NT2/D1 (cell line): ENCODE data around the gene ANKRD12.

Experiments used
- DNase-seq: peaks from one replicate; pipeline ENCODE4 v3.0.0-alpha.2; 2011; ENCODE audit warnings: low read depth, low spot score
- H3K27me3 ChIP-seq: 2 replicates; pipeline ENCODE4 v1.6.0; 2011; ENCODE audit warnings: mild to moderate bottlenecking; ENCODE audit not compliant: insufficient read length, insufficient read depth
- H3K36me3 ChIP-seq: 2 replicates; pipeline ENCODE4 v1.6.1; 2011; ENCODE audit warnings: mild to moderate bottlenecking, low read length, mixed read lengths; ENCODE audit not compliant: insufficient read depth, insufficient read length
- H3K4me1 ChIP-seq: 2 replicates; pipeline ENCODE4 v1.5.1; 2011; ENCODE audit not compliant: insufficient read depth, insufficient read length
- H3K4me3 ChIP-seq: 2 replicates; pipeline ENCODE4 v1.5.1; 2011; ENCODE audit warnings: low read depth; ENCODE audit not compliant: insufficient read length
- H3K9ac ChIP-seq: 2 replicates; pipeline ENCODE4 v1.6.0; 2011; ENCODE audit warnings: low read depth; ENCODE audit not compliant: insufficient read length
- H3K9me3 ChIP-seq: 2 replicates; pipeline ENCODE4 v1.5.1; 2011; ENCODE audit warnings: mild to moderate bottlenecking, low read length; ENCODE audit not compliant: insufficient read depth
- SUZ12 ChIP-seq: IDR thresholded peaks from 2 replicates; pipeline ENCODE4 v1.6.1; 2011; ENCODE audit not compliant: insufficient read length, insufficient read depth; ENCODE audit errors: extremely low read depth
- YY1 ChIP-seq: IDR thresholded peaks from 2 replicates; pipeline ENCODE4 v1.6.1; 2011; ENCODE audit not compliant: insufficient read length, insufficient read depth
- ZNF274 ChIP-seq: IDR thresholded peaks from 2 replicates; pipeline ENCODE4 v1.6.1; 2011; ENCODE audit warnings: mild to moderate bottlenecking, low read depth, low read length

Gene ANKRD12

DNA sequence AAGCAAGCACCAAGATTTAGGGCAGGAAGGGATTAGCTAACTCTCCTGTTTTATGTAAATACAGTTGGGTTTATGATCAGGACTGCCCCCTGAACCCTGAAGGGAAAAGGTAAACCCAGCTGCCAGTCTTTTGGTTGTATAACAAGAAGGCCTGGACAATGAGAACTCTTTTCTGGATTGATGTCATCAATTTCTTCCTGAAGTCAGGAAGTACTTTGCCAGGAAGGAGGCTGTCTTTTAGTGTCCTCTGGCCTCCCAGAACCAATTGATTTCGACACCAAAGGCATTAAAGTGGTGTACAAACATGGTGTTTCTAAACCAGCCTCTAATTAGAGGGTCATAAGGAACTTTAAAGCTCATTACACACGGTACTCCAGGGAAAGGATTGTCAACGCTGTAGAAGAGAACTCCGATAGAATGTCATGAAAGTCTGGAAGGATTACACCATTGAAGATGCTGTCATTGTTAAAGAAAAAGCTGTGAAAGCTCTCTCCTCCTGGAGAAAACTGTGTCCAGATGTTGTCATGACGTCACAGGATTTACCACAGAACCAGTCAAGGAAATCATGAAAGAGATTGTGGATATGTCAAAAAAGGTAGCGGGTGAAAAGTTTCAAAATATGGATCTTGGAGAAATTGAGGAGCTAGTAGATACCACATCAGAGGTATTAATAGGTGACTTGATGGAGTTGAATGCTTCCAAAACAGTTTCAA is 78.8 kb downstream of the ANKRD12 start:
- Histone ChIP-seq H3K36me3 (peaks cover 18% of the 10 kb centered on the region), H3K27me3 (no peaks in the 10 kb centered on the region), H3K9me3 (no peaks in the 10 kb centered on the region), H3K4me3 (no peak overlapping the region), H3K4me1 (no peaks in the 10 kb centered on the region), H3K9ac (no peak overlapping the region)
- TF ChIP-seq ZNF274 (no peak), YY1 (no peak), SUZ12 (no peak)
- no peak for DNase-seq

DNA sequence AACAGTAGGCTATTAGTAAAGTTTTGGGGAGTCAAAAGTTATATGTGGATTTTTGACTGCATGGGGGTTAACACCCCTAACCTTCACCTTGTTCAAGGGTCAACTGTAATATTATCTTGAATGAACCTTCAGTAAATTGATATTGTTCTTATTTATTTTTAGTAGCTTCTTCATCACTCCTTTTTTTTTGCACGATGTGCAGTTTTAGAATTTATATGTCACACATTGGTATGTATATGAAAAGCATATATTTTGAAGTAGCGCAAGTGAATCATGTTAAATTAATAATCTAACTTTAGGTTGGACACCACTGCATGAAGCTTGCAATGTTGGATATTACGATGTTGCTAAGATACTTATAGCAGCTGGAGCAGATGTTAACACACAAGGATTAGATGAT is 79.9 kb downstream of the ANKRD12 start:
- H3K9ac ChIP-seq: no peak overlapping the region
- no peaks in the 10 kb centered on the region for H3K9me3 ChIP-seq
- peaks cover 17% of the 10 kb centered on the region for H3K36me3 ChIP-seq
- no peak for DNase-seq
- no peak overlapping the region for H3K4me3 ChIP-seq
- TF ChIP-seq ZNF274: no peak
- TF ChIP-seq SUZ12: no peak
- no peak for TF ChIP-seq YY1
- H3K4me1 ChIP-seq: no peaks in the 10 kb centered on the region
- no peaks in the 10 kb centered on the region for H3K27me3 ChIP-seq

DNA sequence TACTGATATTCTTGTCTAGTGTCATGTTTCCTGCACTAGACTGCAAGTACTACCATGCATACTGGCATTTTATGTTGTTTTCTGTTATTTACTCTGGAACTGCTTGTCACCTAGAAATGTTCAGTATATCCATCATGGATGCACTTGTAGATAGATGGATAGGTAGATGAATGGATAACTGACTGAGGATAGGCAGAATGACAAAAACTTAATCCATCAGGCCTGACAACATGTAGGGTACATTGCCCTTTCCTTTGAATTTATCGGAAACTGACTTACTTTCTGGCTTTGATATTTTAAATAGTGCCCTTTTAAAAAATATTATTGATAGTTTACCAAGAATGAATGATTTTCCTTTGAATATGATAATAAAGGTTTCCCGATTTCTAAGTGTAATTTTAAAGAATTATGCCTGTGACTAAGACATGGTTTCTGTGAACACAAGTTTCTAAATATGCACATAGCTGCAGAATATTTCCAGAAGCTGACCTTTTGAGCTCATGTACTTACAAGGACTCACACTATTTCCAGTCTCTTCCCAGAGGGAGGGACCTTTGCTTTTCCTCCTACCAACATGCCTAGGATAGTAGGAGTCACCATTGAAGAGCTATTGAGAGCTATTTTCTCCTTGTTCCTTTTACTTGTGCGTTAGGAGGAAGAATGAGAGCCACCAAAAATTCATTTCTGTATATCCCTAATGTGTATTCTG is 81.3 kb downstream of the ANKRD12 start:
- no peak for TF ChIP-seq SUZ12
- no peak for TF ChIP-seq ZNF274
- no peak for TF ChIP-seq YY1
- no peak overlapping the region for H3K9ac ChIP-seq
- no peak for DNase-seq
- H3K36me3 ChIP-seq: peaks cover 16% of the 10 kb centered on the region
- no peaks in the 10 kb centered on the region for H3K4me1 ChIP-seq
- no peaks in the 10 kb centered on the region for H3K27me3 ChIP-seq
- no peaks in the 10 kb centered on the region for H3K9me3 ChIP-seq
- H3K4me3 ChIP-seq: no peak overlapping the region

DNA sequence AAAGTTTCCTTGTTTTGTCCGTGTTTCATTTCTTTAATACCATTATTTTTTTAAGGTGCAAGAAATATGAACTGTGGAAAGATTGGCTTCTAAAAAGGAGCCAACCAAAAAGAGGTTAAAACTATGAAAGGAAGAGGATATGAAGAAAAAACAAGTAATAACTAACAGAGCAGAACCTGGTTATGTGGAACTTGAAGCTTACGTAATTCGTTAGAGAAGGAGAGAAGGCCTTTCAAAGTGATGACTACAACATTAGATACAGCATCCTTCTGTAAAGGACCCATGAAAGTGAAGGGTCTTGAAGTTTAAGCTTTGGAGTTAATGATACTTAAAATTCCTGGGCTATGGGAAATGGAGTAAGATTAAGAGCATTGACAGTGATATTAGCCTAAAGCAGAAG is 84.5 kb downstream of the ANKRD12 start:
- Histone ChIP-seq H3K4me3 (no peak overlapping the region), H3K9me3 (no peaks in the 10 kb centered on the region), H3K4me1 (no peaks in the 10 kb centered on the region), H3K9ac (no peak overlapping the region), H3K27me3 (no peaks in the 10 kb centered on the region), H3K36me3 (peaks cover 9% of the 10 kb centered on the region)
- DNase-seq: no peak
- TF ChIP-seq ZNF274: no peak
- no peak for TF ChIP-seq YY1
- no peak for TF ChIP-seq SUZ12

DNA sequence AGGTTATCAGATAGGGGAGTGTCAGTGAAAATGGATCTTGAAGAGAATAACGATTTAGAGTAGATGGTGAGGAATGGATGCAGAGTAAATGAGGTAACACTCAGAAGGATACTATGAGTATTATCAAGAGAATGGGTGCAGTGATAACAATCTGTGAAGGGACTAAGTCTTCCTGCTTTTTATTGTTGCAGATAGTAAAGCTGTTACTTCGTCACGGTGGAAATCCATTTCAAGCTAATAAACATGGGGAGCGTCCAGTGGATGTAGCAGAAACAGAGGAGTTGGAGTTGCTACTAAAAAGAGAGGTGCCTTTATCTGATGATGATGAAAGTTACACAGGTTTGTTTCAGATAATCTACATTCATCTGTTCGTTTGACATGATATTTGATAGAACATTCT is 85.1 kb downstream of the ANKRD12 start:
- Histone ChIP-seq H3K4me1 (no peaks in the 10 kb centered on the region), H3K36me3 (peaks cover 9% of the 10 kb centered on the region), H3K27me3 (no peaks in the 10 kb centered on the region), H3K9ac (no peak overlapping the region), H3K9me3 (no peaks in the 10 kb centered on the region), H3K4me3 (no peak overlapping the region)
- no peak for DNase-seq
- TF ChIP-seq SUZ12 (no peak), YY1 (no peak), ZNF274 (no peak)

DNA sequence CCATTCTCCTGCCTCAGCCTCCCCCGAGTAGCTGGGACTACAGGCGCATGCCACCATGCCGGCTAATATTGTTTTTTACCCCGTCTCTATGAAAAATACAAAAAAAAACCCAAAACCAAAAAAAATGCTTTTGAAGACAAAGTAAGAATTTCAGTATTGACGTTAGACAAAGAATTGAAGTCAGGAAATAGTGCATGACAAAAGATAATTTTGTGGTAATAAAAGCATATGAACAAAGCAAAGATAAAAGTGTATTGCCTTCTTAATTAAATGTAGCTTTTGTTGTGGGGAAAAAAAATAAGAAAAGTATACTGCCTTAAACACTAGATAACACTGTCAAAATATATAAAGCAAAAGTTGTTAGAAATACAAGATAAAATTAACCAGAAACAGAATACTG is 86.8 kb downstream of the ANKRD12 start:
- Histone ChIP-seq H3K36me3 (peaks cover 5% of the 10 kb centered on the region), H3K4me3 (no peak overlapping the region), H3K9me3 (no peaks in the 10 kb centered on the region), H3K27me3 (no peaks in the 10 kb centered on the region), H3K4me1 (no peaks in the 10 kb centered on the region), H3K9ac (no peak overlapping the region)
- TF ChIP-seq SUZ12: no peak
- DNase-seq: no peak

DNA sequence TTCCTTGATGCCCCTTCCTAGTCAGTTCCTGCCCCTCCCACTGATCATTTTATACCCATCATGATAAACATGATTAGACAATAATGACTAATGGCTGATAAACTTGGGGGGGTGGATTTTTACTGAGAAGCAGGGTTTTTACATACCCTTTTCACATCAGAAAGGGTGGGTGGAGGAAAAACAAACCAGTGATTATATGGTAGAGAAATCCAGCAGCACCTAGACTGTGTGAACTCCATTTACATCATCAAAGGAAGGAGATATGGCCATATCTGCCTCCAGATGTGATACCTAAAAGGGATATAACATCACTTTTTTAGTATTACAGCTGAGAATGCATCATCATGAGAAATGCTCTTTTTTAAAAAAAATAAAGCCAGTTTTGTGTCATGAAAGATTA is 89.9 kb downstream of the ANKRD12 start:
- Histone ChIP-seq H3K27me3 (no peaks in the 10 kb centered on the region), H3K36me3 (peaks cover 5% of the 10 kb centered on the region), H3K4me1 (no peaks in the 10 kb centered on the region), H3K9ac (no peak overlapping the region), H3K4me3 (no peak overlapping the region), H3K9me3 (no peaks in the 10 kb centered on the region)
- TF ChIP-seq SUZ12 (no peak), YY1 (no peak), ZNF274 (no peak)
- no peak for DNase-seq
